B cell (primary cell): ENCODE measurements around the gene PTPRN2. TPM values are rescaled to one million over a fixed set of nuclear protein-coding genes. Genes with fewer than 3 reads are reported as not detected.

ENCODE experiments used
- ATAC-seq: fragments of 200-7000 bp; cut with Tn5 transposase; one replicate; pipeline ENCODE4 v1.10.0; 2021; ENCODE audit warnings: low read depth, mild to moderate bottlenecking, moderate number of reproducible peaks, moderate library complexity
- CTCF ChIA-PET: fragments of 350-600 bp; sonication (Branson Sonifier 250); formaldehyde crosslinking; loops from one replicate; lab custom pipeline; 2021; ENCODE audit warnings: antibody characterized with exemption, inconsistent platforms; lab: Charles Lee
- POLR2A ChIA-PET: fragments of 350-600 bp; sonication (Branson Sonifier 250); formaldehyde crosslinking; loops from one replicate; lab custom pipeline; 2021; ENCODE audit warnings: antibody characterized with exemption; lab: Charles Lee
- DNase-seq: peaks from one replicate; pipeline ENCODE4 v3.0.0; 2013
- H2AFZ ChIP-seq: 2 replicates; pipeline ENCODE4 v1.6.1; 2012; ENCODE audit warnings: mild to moderate bottlenecking, low read depth, low read length; ENCODE audit not compliant: insufficient read depth, poor library complexity, severe bottlenecking
- H3K27ac ChIP-seq, 2 donors: 1 replicate in 1 of 2; 2 replicates in 1 of 2; pipeline ENCODE4 v1.5.1; 2012 to 2013; ENCODE audit warnings: low read length in 2 of 2, mild to moderate bottlenecking in 2 of 2, moderate library complexity in 1 of 2
- H3K27me3 ChIP-seq, 4 experiments: fragments of 200-600 bp in 1 of 4; sonication (generic) in 1 of 4; replicated peaks in 1 of 4; 1 replicate in 2 of 4; 2 replicates in 2 of 4; pipeline versions ENCODE4 v1.6.1 to v1.7.0; 2013 to 2016; ENCODE audit warnings: low read length in 3 of 4, mild to moderate bottlenecking in 2 of 4, mixed read lengths in 1 of 4, moderate library complexity in 1 of 4; ENCODE audit not compliant: insufficient read depth in 4 of 4, control insufficient read depth in 3 of 4; ENCODE audit errors: control extremely low read depth in 1 of 4
- H3K36me3 ChIP-seq, 2 experiments: replicated peaks in 1 of 2; 1 replicate in 1 of 2; 2 replicates in 1 of 2; pipeline versions ENCODE4 v1.6.1 to v1.7.1; 2013; ENCODE audit warnings: low read length in 1 of 2; ENCODE audit not compliant: insufficient read depth in 2 of 2, control insufficient read depth in 1 of 2; ENCODE audit errors: control extremely low read depth in 1 of 2, extremely low read depth in 1 of 2
- H3K4me1 ChIP-seq, 2 donors: fragments of 200-600 bp in 1 of 2; sonication (generic) in 1 of 2; 1 replicate in 1 of 2; 2 replicates in 1 of 2; pipeline versions ENCODE4 v1.5.1 to v1.6.1; 2013 to 2017; ENCODE audit warnings: low read length in 2 of 2; ENCODE audit not compliant: control insufficient read depth in 2 of 2, insufficient read depth in 2 of 2
- H3K4me2 ChIP-seq: replicated peaks from 2 replicates; pipeline ENCODE3; 2012; ENCODE audit warnings: mild to moderate bottlenecking, low read depth, low read length; ENCODE audit not compliant: poor library complexity, severe bottlenecking
- H3K4me3 ChIP-seq, 5 experiments: fragments of 200-600 bp in 1 of 5; sonication (generic) in 1 of 5; 1 replicate in 3 of 5; 2 replicates in 2 of 5; pipeline versions ENCODE4 v1.5.1 to v1.7.0; 2011 to 2016; ENCODE audit warnings: low read length in 4 of 5, mild to moderate bottlenecking in 4 of 5, low read depth in 2 of 5, control low read depth in 1 of 5, moderate library complexity in 1 of 5; ENCODE audit not compliant: insufficient read depth in 1 of 5; ENCODE audit errors: control extremely low read depth in 1 of 5, extremely low read depth in 1 of 5
- H3K79me2 ChIP-seq: fragments of 200-600 bp; sonication (generic); one replicate; pipeline ENCODE4 v1.6.0; 2016; ENCODE audit warnings: low read length; ENCODE audit not compliant: control insufficient read depth, insufficient read depth
- H3K9ac ChIP-seq: fragments of 200-600 bp; sonication (generic); 2 replicates; pipeline ENCODE4 v1.6.1; 2017; ENCODE audit warnings: mild to moderate bottlenecking, low read length, moderate library complexity
- H3K9me3 ChIP-seq, 3 donors: one replicate each; pipeline versions ENCODE4 v1.6.1 to v1.7.1; 2013; ENCODE audit warnings: low read length in 2 of 3; ENCODE audit not compliant: control insufficient read depth in 2 of 3, insufficient read depth in 1 of 3; ENCODE audit errors: control extremely low read depth in 1 of 3
- H4K20me1 ChIP-seq: 2 replicates; pipeline ENCODE4 v1.6.0; 2012; ENCODE audit warnings: mild to moderate bottlenecking, low read length; ENCODE audit not compliant: insufficient read depth, control insufficient read depth, poor library complexity, severe bottlenecking
- H3K27ac Mint-ChIP-seq: one replicate; pipeline ENCODE4 v1.8.0; 2021; ENCODE audit warnings: mixed read lengths
- H3K27me3 Mint-ChIP-seq: one replicate; pipeline ENCODE4 v1.8.0; 2021; ENCODE audit warnings: mixed read lengths
- H3K4me1 Mint-ChIP-seq: one replicate; pipeline ENCODE4 v1.8.0; 2021; ENCODE audit warnings: mixed read lengths
- H3K4me3 Mint-ChIP-seq: one replicate; pipeline ENCODE4 v1.8.0; 2021; ENCODE audit warnings: mixed read lengths
- H3K9me3 Mint-ChIP-seq: one replicate; pipeline ENCODE4 v1.8.0; 2022; ENCODE audit warnings: mixed read lengths; ENCODE audit not compliant: insufficient read depth
- CTCF ChIP-seq: fragments of 200-600 bp; IDR thresholded peaks from one replicate; pipeline ENCODE4 v1.8.0; 2022; ENCODE audit warnings: antibody characterized with exemption, mild to moderate bottlenecking
- EZH2 ChIP-seq: IDR thresholded peaks from 2 replicates; pipeline ENCODE4 v1.6.1; 2012; ENCODE audit warnings: borderline replicate concordance, low read depth, mild to moderate bottlenecking, moderate library complexity, low read length; ENCODE audit not compliant: insufficient read depth, poor library complexity, severe bottlenecking
- WGBS: methylation state at CpG from one replicate; pipeline ENCODE4 v1.1.5; 2013; ENCODE audit warnings: missing lambda C conversion rate; ENCODE audit not compliant: insufficient coverage; 5-methylcytosine and 5-hydroxymethylcytosine counted together
- intact Hi-C: fragments of 100-400 bp; cut with micrococcal nuclease; formaldehyde crosslinking; loops from one replicate; pipeline ENCODE4 v1.10.0; 2022
- polyA plus RNA-seq: library from polyadenylated mRNA; depleted of rRNA; stranded (reverse); fragments of >200 nt; gene quantifications from 2 replicates; pipeline ENCODE4 v1.2.3, GENCODE V29; 2012
- total RNA-seq, 2 donors: library from RNA; stranded (reverse); fragments of 120-200 nt in 1 of 2; gene quantifications; 1 replicate in 1 of 2; 2 replicates in 1 of 2; pipeline versions ENCODE4 v1.2.3 to v1.2.4, GENCODE V29; 2013 to 2022

The PTPRN2 gene
- total and polyA plus RNA-seq, 2 donors (not counting 1 experiment from before 2014, with no cell fraction given) = 2.0 to 5.0 TPM

- no peak overlapping the region for H3K4me2 ChIP-seq
- H4K20me1 ChIP-seq = no peaks in the 10 kb centered on the region
- CTCF ChIA-PET = no interaction called here
- H3K4me3 Mint-ChIP-seq = no peak overlapping the region
- WGBS = 89% methylated on average over 12 of the region's 12 CpGs
- no peaks in the 10 kb centered on the region for H3K27me3 Mint-ChIP-seq
- TF ChIP-seq CTCF (no peak), EZH2 (no peak)
- peaks cover 0 to 19% (median 0%) of the 10 kb centered on the region in 3 donors for H3K9me3 ChIP-seq
- no peaks in the 10 kb centered on the region for H3K27me3 ChIP-seq
- ATAC-seq (no peak), DNase-seq (no peak)
- H3K79me2 ChIP-seq = no peaks in the 10 kb centered on the region
- H2AFZ ChIP-seq = no peak overlapping the region
- no peak overlapping the region for H3K9ac ChIP-seq
- H3K4me1 ChIP-seq = no peaks in the 10 kb centered on the region
- H3K27ac ChIP-seq = no peak overlapping the region
- intact Hi-C loops = no loop called here
- no peak overlapping the region for H3K4me3 ChIP-seq
- no peaks in the 10 kb centered on the region for H3K36me3 ChIP-seq
- no peak overlapping the region for H3K27ac Mint-ChIP-seq
- H3K9me3 Mint-ChIP-seq = no peaks in the 10 kb centered on the region
- POLR2A ChIA-PET = no interaction called here
- no peaks in the 10 kb centered on the region for H3K4me1 Mint-ChIP-seq
Observed at GRCh38 chr7:158008267-158008666, 579.4 kb downstream of the PTPRN2 start.

- no peak overlapping the region for H3K4me2 ChIP-seq
- no peaks in the 10 kb centered on the region for H3K36me3 ChIP-seq
- DNase-seq (no peak), ATAC-seq (no peak)
- H2AFZ ChIP-seq = no peak overlapping the region
- H3K27ac Mint-ChIP-seq = no peak overlapping the region
- no peak for TF ChIP-seq EZH2
- no peak for TF ChIP-seq CTCF
- 62% methylated on average over 3 of the region's 5 CpGs for WGBS
- POLR2A ChIA-PET = no interaction called here
- H3K4me3 ChIP-seq = no peak overlapping the region
- no peaks in the 10 kb centered on the region for H4K20me1 ChIP-seq
- no peak overlapping the region for H3K27ac ChIP-seq
- no peaks in the 10 kb centered on the region for H3K27me3 ChIP-seq
- H3K9me3 Mint-ChIP-seq = no peaks in the 10 kb centered on the region
- no peak overlapping the region for H3K9ac ChIP-seq
- H3K4me3 Mint-ChIP-seq = no peak overlapping the region
- no peaks in the 10 kb centered on the region for H3K4me1 Mint-ChIP-seq
- H3K9me3 ChIP-seq = peaks cover 0 to 20% (median 0%) of the 10 kb centered on the region in 3 donors
- no peaks in the 10 kb centered on the region for H3K27me3 Mint-ChIP-seq
- intact Hi-C loops = no loop called here
- H3K4me1 ChIP-seq = no peaks in the 10 kb centered on the region
- H3K79me2 ChIP-seq = no peaks in the 10 kb centered on the region
- CTCF ChIA-PET = no interaction called here
Observed at GRCh38 chr7:158007697-158008257, 579.8 kb downstream of the PTPRN2 start.
